PFSK-1 (cell line): ENCODE data around the gene DOCK4.

ENCODE experiments used
- FOXP2 ChIP-seq: optimal IDR thresholded peaks from 2 replicates; pipeline ENCODE3; 2011; ENCODE audit warnings: borderline replicate concordance, control low read depth, inconsistent platforms; ENCODE audit not compliant: insufficient read depth; ENCODE audit errors: extremely low read length, extremely low read depth
- POLR2AphosphoS5 ChIP-seq: IDR thresholded peaks from 2 replicates; pipeline ENCODE4 v1.6.1; 2012; ENCODE audit warnings: low read depth, mild to moderate bottlenecking, control low read depth, low read length, moderate library complexity
- REST ChIP-seq, 2 experiments: IDR thresholded peaks; 2 replicates each; pipeline versions ENCODE4 v1.6.1 to v1.8.0; 2011 to 2012; ENCODE audit warnings: low read depth in 2 of 2, low read length in 2 of 2, control low read depth in 1 of 2, inconsistent platforms in 1 of 2, mild to moderate bottlenecking in 1 of 2, moderate library complexity in 1 of 2; ENCODE audit not compliant: insufficient read depth in 1 of 2
- SIN3A ChIP-seq: IDR thresholded peaks from 2 replicates; pipeline ENCODE4 v1.6.1; 2012; ENCODE audit warnings: mild to moderate bottlenecking, low read length, moderate library complexity, borderline replicate concordance; ENCODE audit not compliant: insufficient read depth
- TAF1 ChIP-seq: IDR thresholded peaks from 2 replicates; pipeline ENCODE4 v1.6.1; 2012; ENCODE audit warnings: low read length, control low read depth, borderline replicate concordance; ENCODE audit not compliant: insufficient read depth

- no peak for TF ChIP-seq POLR2AphosphoS5
- TF ChIP-seq REST (IDR thresholded peaks at IDR 0.05; ENCODE audit: insufficient read depth in 1 of 2, low read depth in 2 of 2, low read length in 2 of 2) = no peak
- TF ChIP-seq SIN3A = no peak
- no peak for TF ChIP-seq TAF1
- TF ChIP-seq FOXP2 = no peak
These were observed 473.3 kb downstream of the DOCK4 start for GRCh38 chr7:111732923-111733322.
